Measurements from ENCODE around the gene MRPL51. TPM values are rescaled to one million over a fixed set of nuclear protein-coding genes. Genes with fewer than 3 reads are reported as not detected.

Gene MRPL51
- total and polyA plus RNA-seq, 10 of the 15 experiments (the other 5 are each of a cell fraction or from before 2014, with no cell fraction given), result 137 to 1,202 (median 267) TPM

GRCh38 chr12:6524648-6525047, 31.6 kb upstream of the MRPL51 start:
- FAIRE-seq, result no peak
- POLR2A ChIA-PET, result no interaction called here
- no peaks in the 10 kb centered on the region for H3K27me3 ChIP-seq (replicated peaks in 1 of 2; ENCODE audit: control insufficient read depth in 2 of 2, insufficient read depth in 2 of 2, low read length in 1 of 2)
- H3K4me3 ChIP-seq, result no peak overlapping the region
- H3K27ac ChIP-seq (ENCODE audit: control insufficient read depth, insufficient read depth), result no peak overlapping the region
- in situ Hi-C loops (cut with MboI) (no loop called here), intact Hi-C loops (cut with micrococcal nuclease; ENCODE audit: unreplicated experiment) (no loop called here)
- no peak for DNase-seq (ENCODE audit: low read depth, low spot score)
- no peaks in the 10 kb centered on the region for H3K79me2 ChIP-seq (ENCODE audit: control insufficient read depth, insufficient read depth, low read length)
- no peaks in the 10 kb centered on the region for H3K9me3 ChIP-seq (replicated peaks; ENCODE audit: control insufficient read depth, insufficient read depth, low read length)
- no peak overlapping the region for H3K9ac ChIP-seq (ENCODE audit: control insufficient read depth, insufficient read depth, low read length)
- no peak overlapping the region for H3K4me2 ChIP-seq (ENCODE audit: control insufficient read depth, insufficient read depth)
- H3K36me3 ChIP-seq (ENCODE audit: control insufficient read depth in 2 of 2, insufficient read depth in 2 of 2, low read length in 1 of 2), result peaks cover 63 to 81% of the 10 kb centered on the region in 2 experiments
- RAD21 ChIA-PET (ENCODE audit: unreplicated experiment), result no interaction called here
- no peaks in the 10 kb centered on the region for H4K20me1 ChIP-seq (ENCODE audit: control insufficient read depth, insufficient read depth)
- no peak for TF ChIP-seq STAT3 (IDR thresholded peaks at IDR 0.05; ENCODE audit: low read depth, low read length)
- TF ChIP-seq HDGF (IDR thresholded peaks at IDR 0.05), result no peak
- no peak for TF ChIP-seq BHLHE40 (IDR thresholded peaks at IDR 0.05; ENCODE audit: borderline replicate concordance in 1 of 2, low read depth in 2 of 2, low read length in 1 of 2)
- TF ChIP-seq ZNF687 (IDR thresholded peaks at IDR 0.05), result no peak
- no peak for TF ChIP-seq HDAC2 (IDR thresholded peaks at IDR 0.05)
- TF ChIP-seq MYC (IDR thresholded peaks at IDR 0.05; ENCODE audit: insufficient read depth, insufficient read length, insufficient replicate concordance, low read length, severe bottlenecking), result no peak
- no peak for TF ChIP-seq CREM (IDR thresholded peaks at IDR 0.05; ENCODE audit: low read depth)
- no peak for TF ChIP-seq ATF7 (IDR thresholded peaks at IDR 0.05; ENCODE audit: low read depth)
- TF ChIP-seq ELK1 (IDR thresholded peaks at IDR 0.05; ENCODE audit: low read depth, low read length), result no peak
- TF ChIP-seq FOS (IDR thresholded peaks at IDR 0.05; ENCODE audit: borderline replicate concordance, extremely low read depth, insufficient read length), result no peak
- no peak for TF ChIP-seq NR2C2 (IDR thresholded peaks at IDR 0.05; ENCODE audit: borderline replicate concordance, control insufficient read depth, insufficient read length, low read depth)
- TF ChIP-seq RAD21 (IDR thresholded peaks at IDR 0.05; ENCODE audit: insufficient read depth, low read depth, low read length), result no peak
- TF ChIP-seq YY1 (IDR thresholded peaks at IDR 0.05; ENCODE audit: low read depth, low read length), result no peak
- no peak for TF ChIP-seq SREBF1 (IDR thresholded peaks at IDR 0.05; ENCODE audit: low read length)
- TF ChIP-seq SIX5 (IDR thresholded peaks at IDR 0.05; ENCODE audit: low read depth, low read length, severe bottlenecking), result no peak
- no peak for TF ChIP-seq KLF5 (IDR thresholded peaks at IDR 0.05; ENCODE audit: partially characterized antibody)
- no peak for TF ChIP-seq MAX (IDR thresholded peaks at IDR 0.05; ENCODE audit: low read depth, low read length)
- TF ChIP-seq CBX5 (IDR thresholded peaks at IDR 0.05; ENCODE audit: low read depth), result no peak
- TF ChIP-seq CBFB (IDR thresholded peaks at IDR 0.05; ENCODE audit: low read depth), result no peak
- TF ChIP-seq ASH2L (IDR thresholded peaks at IDR 0.05; ENCODE audit: borderline replicate concordance, low read depth), result no peak
- H2AFZ ChIP-seq (ENCODE audit: control insufficient read depth, low read depth, low read length), result no peak overlapping the region
- SMC1A ChIA-PET (ENCODE audit: uncharacterized antibody, unreplicated experiment), result interaction anchor here (1.6 kb wide), 1 partner anchor 29 kb away, joined by 4 read pairs; no protein-coding TSS in a partner anchor
- CTCF ChIA-PET, result no interaction called here
- ATAC-seq, result no peak
- no TSS peak for BruUV-seq (replicated peaks)
- WGBS (ENCODE audit: insufficient coverage, insufficient replicate concordance, low lambda C conversion rate, missing lambda C conversion rate), result 98% methylated on average over 5 of the region's 5 CpGs
- no peaks in the 10 kb centered on the region for H3K4me1 ChIP-seq (ENCODE audit: control insufficient read depth, insufficient read depth, low read length)

All from GM12878 (cell line).